NCI-H524 treated with DMSO at 0.1 percent for 48 hours (cell line): ENCODE data around the gene PGAM1.
"Not testable (repeated sequence)": the region's sequence is repeated elsewhere in the genome, so short reads cannot be mapped to it uniquely, and the experiment has no call there.

Experiments used
- DNase-seq: peaks from one replicate; lab custom pipeline; 2025; lab: John Stamatoyannopoulos, UW

Gene PGAM1

DNA sequence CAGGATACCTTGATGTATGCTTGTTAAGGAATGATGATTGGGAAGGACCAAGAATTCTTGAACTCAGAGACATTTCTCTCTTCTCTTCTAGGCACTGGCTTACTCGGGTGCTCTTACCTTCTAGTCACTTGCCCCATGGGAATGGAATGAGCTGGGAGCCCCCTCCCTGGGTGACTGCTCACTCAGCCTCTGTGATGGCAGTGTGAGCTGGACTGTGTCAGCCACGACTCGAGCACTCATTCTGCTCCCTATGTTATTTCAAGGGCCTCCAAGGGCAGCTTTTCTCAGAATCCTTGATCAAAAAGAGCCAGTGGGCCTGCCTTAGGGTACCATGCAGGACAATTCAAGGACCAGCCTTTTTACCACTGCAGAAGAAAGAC, 30.7 kb downstream of the PGAM1 start:
- DNase-seq = no peak

DNA sequence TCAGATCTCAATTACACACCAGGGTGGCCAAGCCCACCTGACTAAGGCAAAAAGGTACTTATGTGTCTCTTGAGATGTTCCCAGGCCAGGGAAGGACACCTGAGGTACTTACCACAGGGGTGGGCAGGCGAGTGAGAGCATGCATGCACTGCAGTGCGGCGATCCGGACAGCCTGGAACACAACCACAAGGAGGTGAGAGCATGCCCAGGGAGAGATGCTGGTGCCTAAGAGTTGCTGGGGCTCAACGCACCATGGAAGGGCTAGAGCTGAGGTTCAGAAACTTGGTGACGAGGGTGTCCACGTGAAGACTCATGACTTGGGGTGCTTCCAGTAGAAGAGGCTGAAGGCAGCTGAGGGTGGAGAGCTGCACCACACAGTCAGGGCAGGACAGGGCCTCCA, 33.1 kb downstream of the PGAM1 start:
- DNase-seq = no peak

DNA sequence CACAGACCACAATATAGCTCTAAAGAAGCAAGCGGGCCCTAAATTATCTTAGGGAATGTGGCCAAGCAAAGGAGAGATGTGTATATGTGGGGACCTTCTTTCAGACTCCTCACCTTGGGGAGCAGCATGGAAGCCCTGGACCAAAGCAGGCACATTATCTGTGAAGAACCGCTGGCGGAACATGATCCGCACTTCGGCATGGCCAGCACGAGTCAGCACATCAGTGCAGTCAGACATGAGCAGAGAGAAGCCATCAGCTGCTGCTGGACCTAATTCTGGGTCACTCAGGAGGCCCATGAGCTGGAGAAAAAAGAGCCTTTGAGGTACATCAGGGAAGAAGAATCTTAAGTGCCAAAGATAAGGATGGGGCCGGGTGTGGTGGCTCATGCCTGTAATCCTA, 33.9 kb downstream of the PGAM1 start:
- DNase-seq = no peak

DNA sequence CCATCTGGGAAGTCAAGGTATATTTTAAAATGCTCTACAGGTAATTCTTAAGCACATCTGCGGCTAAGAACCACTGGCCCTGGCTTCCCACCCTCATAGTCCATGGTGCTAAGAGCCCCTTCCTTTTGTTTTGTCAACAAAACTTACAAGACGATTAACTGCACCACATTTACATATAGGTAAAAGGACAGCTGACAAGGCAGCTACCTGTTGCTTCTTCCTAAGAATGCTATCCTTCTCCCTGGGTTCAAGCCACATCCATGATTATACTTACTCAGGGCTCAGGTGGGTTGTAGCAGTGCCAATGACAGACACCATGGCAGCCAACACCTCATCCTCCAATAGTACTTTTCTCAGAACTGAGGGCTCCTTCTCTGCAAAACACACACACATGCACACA, 36.3 kb downstream of the PGAM1 start:
- DNase-seq = no peak

DNA sequence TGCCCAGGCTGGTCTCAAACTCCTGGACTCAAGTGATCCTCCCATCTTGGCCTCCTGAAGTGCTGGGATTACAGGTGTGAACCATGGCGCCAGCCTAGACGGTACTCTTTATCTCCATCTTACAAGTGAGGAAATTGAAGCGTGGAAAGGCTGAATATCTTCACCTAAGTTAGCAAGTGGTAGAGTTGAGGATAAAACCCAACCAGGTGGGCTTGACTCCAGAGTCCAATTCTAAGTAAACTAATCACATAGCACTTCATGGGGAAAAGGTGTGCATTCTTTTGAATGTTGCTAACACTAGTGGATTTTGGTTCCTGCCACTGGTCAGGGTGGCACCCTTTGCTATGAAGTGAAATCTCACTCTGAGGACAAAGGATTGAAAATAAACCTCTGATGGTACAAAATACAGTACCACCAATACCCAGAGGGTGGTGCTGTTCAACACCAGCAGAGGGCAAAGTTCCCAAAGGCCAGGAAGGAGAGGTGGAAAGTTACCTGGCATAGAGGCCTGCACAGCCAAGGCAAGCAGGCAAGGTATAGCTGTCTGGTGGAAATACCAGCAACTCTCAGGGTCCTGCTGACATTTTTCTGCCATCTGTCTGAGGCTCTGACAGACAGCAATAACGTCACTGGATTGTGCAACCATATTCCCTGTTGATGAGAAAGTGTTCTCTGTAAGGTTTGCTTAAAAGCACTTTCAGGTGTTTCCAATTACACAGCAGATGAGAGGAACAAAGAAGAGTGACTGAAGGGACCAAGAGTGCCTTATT, 37.6 kb downstream of the PGAM1 start:
- DNase-seq = no peak

DNA sequence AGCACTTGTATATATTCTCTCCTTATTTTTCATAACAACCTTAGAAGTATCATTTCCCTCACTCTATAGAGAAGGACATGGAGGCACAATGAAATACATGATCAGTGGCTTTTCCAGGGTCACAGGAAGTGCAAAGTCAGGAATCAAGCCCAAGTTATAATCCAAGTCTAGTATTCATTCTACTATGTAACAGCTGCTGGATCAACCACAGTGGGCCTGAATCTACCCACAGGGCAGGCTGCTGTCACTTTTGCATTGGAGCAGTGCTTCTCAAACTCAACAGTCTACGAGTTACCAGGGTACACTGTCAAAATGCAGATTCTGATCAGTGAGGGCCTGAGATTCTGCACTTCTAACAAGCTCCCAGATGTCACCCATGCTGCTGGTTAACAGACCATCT, 38.2 kb downstream of the PGAM1 start:
- no peak for DNase-seq

DNA sequence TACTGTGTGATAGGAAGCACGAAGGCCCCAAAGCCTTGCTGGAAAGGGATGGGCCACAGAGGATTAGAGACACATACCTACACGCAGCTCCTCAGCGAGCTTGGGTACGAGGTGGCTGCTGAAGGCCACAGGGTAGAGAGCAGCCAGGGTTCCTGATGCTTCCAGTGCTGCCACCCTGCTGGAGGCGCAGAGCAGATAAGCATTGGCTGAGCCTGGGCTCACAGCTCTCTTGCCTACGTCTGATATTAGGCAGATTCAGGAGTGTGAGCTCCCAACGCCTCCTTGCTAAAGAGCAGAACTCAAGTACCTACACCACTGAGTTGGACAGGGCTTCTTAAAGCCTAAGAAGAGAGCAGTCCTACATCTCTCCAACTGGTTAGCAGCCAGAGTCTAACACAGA, 40.0 kb downstream of the PGAM1 start:
- DNase-seq = no peak

DNA sequence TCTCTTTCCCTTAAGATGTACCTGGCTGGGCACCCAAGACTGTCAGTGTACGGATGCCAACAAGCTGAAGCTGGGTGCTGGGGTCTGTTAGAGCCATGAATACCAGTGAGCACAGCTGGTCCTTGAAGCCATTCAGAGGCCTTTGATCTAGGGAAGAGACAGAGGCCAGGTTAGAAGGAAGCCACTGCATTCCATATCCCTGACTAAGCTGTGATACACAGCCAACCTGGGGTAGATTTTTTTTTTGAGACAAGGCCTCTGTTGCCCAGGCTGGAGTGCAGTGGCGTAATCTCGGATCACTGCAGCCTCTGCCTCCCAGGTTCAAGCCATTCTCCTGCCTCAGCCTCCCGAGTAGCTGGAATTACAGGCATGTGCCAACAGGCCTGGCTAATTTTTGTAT, 40.8 kb downstream of the PGAM1 start:
- no peak for DNase-seq

DNA sequence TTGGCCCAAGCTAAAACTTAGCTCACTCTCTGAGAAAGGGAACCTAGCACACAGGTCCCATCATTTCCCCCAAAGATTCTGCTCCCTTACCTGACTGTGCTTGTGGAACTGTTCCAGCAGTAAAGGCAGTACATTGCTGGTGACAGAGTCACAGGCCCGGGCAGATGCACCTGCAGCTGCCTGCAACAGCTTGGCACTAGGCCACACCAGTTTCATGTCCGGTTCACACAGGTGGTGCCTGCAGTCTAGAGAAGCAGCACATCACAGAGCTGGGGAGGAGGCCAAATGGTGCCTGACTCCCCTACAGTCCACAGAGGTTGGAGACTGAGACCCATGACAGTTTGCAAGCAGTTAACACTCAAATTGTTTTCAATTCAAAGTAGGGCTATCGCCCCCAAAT, 42.2 kb downstream of the PGAM1 start:
- DNase-seq = no peak

DNA sequence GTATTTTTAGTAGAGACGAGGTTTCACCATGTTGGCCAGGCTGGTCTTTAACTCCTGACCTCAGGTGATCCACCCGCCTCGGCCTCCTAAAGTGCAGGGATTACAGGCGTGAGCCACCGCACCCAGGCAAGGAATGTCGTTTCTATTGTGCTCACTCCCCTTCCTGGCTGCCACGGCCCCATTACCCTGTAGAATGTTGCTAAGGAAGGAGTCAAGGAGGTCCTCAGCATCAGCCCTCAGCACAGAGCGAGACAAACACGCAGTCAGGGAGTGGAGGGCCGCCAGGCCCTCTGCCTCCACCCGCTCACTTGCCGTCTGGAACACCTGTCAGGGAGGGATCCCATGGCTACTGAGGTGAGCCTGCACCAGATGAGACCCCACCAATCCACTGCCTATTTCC, 42.8 kb downstream of the PGAM1 start:
- DNase-seq = not testable (repeated sequence)

DNA sequence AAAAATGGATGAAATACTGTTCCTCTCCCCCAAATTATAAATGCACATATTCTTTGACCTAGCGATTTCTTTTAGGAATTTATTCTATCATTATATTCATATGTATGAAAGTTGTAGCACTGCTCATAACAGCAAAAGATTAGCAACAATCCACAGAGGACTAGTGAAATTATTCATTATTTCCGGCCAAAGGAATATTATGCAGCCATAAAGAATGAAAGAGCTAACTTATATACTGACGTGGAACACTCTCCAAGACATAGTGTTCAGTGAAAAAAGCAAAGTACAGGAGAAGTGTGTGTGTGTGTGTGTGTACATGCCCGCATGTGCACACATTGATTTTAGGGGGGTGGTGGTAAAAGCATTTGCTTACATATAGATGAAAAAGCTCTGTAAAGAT, 48.9 kb downstream of the PGAM1 start:
- no peak for DNase-seq

DNA sequence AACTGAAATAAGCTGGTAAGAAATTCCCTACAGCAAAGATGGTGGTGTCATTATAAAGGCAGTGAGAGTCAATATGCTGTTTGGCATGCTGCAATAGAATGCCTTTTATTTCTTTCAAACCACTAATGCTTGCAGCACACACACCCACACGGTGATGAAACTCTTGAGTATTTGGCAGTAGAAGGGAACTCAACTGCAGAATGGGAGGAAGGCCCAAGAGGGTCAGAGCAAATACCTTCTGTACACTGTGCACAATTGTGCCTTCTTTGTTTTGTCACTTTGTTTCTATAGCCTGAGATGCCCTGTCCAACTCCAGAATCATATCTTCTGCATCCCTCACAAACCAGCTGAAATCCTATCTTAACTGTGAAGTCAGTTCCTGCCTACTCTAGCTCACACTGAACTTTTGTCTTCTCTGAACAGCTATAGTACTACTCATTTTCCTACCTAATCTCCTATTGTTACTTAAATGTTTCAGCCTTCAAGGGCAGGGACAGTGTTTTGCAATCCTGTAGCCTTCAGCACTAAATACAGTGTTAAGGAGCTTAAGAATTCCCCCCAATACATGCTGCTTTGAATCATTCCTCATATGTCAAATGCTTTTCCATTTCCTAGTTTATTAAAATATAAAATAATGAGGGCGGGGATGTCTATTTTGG, 50.1 kb downstream of the PGAM1 start:
- no peak for DNase-seq

DNA sequence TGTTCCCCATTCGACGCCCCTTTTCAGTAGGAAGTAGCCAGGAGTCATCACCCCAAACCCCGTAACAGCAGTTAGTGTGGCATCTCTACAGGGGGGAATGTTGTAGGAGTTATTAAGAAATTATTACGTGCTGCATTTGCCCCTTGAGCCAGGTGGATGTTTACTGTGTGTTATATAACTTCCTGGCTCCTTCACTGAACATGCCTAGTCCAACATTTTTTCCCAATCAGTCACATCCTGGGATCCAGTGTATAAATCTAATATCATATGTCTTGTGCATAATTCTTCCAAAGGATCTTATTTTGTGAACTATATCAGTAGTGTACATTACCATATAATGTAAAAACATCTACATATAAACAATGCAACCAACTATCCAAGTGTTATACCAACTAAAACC, 53.4 kb downstream of the PGAM1 start:
- not testable (repeated sequence) for DNase-seq

DNA sequence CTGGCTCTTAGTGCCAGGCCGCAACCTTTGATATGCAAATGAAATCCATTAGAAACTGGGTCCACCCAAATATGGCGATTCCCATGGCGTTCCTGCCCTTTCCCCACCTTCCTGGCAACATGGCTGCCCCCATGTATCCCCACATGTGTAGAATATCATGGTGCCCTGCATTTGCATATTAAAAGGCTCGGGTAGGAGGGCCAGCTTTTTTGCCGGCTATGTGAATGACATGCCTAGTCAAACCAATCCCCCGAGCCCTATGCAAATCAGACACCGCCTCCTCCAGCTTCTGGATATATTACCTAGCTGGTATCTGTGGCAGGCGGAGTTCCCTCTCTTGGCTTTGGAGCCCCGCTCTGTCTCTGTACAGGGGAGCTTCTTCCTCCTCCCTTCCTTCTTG, 53.9 kb downstream of the PGAM1 start:
- DNase-seq = no peak

DNA sequence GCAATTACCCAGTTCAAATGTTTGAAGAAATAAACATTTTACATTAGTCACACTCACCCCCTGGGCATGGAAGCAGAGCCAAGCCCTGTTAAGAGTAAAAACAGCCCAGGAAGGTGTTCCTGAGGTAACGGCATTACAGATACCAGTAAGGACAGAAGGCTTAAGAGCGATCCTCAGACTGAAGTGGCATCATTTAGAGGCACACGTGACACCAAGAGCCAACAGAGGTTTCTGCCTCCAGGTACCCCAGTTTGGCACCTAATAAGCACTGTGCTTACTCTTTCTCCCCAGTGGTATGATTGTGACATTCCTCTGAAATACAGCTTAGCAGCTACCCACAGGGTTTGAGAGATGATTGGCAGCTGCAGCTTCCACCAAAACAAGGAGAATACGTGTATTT, 55.1 kb downstream of the PGAM1 start:
- no peak for DNase-seq

DNA sequence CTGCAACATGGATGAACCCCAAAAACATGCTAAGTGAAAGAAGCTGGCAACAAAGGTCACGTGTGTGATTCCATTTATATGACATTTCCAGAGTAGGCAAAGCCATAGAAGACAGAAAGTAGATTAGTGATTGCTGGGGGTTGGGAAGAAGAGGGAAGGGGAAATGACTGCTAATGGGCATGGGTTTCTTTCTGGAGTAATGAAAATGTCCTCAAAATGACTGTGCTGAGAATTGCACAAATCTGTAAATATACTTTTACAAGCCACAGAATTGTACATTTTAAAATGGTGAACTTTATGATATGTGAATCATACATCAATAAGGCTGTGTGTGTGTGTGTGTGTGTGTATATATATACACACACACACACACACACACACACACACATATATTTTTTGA, 56.4 kb downstream of the PGAM1 start:
- no peak for DNase-seq
